Ovary (tissue), 3 donors: ENCODE measurements around the gene FARP2.
"Not testable (repeated sequence)": the region's sequence is repeated elsewhere in the genome, so short reads cannot be mapped to it uniquely, and the experiment has no call there.

ENCODE experiments used
- CTCF ChIP-seq, 3 donors: fragments of 450-650 bp in 2 of 3; fragments of 200-600 bp in 1 of 3; IDR thresholded peaks; one replicate each; pipeline versions ENCODE4 v1.5.1 to v1.8.0; 2016 to 2022; ENCODE audit warnings: antibody characterized with exemption in 3 of 3, mild to moderate bottlenecking in 1 of 3
- EP300 ChIP-seq: sonication (generic); formaldehyde crosslinking; IDR thresholded peaks from one replicate; pipeline ENCODE4 v1.6.1; 2017; ENCODE audit warnings: antibody characterized with exemption
- donor health status: DM: no; HTN: no; CAD: no.

GRCh38 chr2:241525818-241526780 is 170.0 kb downstream of the FARP2 start:
- not testable (repeated sequence) for TF ChIP-seq CTCF (IDR thresholded peaks at IDR 0.05); EP300
